GM12872 (cell line): ENCODE measurements around the gene CANT1.

Experiments used
- CTCF ChIP-seq: IDR thresholded peaks from 3 replicates; pipeline ENCODE4 v1.5.1; 2011; ENCODE audit warnings: low read depth, mild to moderate bottlenecking, low read length, moderate library complexity; ENCODE audit not compliant: insufficient read depth

Gene CANT1

DNA sequence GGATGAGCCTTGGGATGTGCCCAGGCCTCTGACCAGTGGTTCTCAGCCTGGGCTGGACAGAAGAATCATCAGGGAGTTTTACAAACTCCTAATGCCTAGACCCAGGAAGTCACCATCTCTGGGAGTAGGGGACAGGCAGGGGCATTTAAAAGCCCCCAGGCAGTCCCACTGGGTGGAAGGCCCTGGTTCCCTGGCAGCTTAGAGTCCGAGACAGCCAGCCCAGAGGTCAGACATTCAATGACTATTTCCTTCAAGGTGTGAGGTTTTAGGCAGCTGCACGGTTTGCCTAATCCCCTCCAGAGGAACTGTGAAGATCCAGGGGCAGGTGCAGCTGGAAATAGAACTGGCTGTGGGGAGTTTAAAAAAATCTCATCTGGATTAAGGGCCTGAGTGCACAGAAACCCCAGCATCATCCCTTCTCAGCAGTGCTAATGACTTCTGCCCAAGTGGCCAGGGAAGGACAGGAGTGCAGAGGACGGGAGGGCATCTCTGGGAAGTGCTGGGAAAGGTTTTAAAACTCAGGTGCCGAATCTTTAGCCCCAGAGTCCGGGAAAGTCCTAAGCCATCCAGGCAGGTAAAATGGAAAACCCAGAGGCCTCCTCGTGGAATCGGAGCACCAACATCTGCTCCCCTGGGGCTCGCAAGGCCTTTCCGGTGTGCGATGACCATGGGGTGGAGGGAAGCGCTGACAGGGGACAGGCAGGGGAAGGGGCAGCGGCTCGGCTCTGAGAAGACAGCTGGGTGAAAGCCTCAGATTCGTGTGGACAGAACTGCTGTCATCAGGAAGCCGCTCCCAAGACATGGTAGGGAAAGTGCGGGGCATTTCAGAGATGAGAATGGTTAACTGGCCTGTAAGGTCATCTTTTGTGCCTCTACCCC lies 28.3 kb downstream of the CANT1 start:
- TF ChIP-seq CTCF, result no peak

DNA sequence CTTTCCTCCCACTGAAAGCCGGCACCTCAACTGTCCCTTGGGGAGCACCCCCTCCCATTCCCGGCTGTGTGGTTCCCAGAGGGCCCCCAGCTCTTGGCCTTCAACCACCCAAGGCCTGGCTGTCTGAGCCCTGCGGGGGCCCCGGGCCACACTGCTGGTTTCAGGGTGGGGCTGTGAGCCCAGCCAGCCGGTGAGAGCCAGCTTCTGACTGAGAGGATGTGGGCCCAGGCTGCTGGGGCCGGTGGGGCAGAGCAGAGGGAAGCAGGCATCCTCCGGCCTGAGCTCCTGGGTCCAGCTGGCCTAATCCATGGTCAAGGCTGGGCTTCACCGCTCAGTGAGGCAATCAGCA lies 29.0 kb downstream of the CANT1 start:
- TF ChIP-seq CTCF, result no peak

DNA sequence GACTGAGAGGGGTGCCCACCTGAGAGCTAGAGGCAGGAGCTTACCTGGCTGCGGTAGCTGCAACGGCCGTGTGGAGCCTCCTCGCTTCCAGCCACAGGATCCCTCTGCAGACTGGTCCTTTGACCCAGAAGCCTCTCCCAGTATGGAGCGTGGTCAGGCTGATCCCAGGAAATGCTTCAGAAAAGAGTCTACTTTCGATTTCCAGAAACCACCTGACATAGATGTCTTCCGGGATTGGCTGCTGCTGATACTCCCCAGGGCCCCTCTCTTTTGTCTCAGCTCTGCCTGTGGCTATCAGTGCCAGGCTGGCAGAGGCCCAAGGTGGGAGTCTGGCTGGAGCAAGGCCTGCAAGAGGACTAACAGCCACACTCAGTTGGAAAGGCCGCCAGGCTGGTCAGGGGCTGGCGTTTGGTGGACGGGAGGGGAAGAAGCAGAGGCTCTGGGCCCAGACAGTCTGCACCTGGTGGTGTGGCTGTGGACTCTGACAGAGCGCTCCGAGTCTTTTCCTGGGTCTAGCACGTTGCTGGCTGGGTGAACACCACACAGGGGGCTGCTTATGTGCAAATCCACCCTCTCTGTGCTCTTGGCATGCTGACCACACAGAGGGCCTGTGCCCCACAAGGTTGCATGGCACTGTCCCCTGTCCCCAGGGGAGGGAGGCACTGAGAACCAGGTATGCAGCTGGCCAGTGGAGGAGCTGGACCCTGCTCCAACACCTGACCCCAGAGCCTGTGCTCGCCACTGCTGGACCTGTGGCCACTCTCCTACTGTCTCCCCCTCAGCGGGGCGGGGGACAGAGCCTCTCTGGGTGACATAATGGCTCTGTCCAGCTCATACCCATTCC lies 29.6 kb downstream of the CANT1 start, which contains the start of gene LGALS3BP:
Gene LGALS3BP, minus strand, starts transcription at position 144 of the 844 bp plus-strand sequence. CDS start 2,732 bp downstream, outside the sequence.
- TF ChIP-seq CTCF, result no peak

DNA sequence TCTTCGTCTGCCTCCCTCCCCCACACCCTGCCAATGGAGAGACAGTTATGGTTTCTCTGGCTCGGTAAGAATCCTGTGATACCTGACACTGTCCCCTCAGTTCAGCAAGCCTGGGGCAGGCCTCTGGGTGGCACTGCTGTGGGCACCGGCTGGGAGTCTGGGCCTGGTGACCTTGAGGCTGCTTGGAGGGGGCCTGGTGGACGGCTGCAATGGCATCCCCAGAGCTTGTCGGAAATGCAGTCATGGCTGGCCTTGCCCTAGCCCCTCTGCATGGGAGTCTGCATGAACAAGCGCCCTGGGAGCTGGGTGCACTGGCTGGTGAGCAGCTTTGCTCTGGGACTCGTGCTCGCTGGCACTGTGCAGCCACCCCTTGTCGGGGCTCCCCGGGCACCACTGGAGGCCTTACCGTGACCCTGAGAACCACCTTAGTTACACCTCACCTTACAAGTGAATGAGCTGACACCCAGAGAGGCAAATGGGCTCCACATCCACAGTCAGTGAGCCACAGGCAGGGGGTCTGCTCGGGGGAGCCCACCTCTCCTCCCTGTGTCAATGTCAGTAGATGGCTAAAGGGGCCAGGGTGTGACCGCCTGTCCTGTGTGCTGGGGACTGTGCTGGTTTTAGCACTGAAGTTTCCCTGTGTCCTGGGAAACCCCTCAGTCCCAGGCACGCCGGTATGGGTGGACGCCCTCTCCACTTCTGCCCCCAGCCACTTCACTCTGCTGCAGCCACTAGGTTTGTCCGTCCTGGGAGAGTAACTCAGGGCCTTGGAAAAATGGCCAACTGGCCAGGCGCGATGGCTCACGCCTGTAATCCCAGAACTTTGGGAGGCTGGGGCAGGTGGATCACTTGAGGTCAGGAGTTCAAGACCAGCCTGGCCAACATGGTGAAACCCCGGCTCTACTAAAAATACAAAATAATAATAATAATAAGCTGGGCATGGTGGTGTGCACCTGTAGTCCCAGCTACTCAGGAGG lies 31.3 kb downstream of the CANT1 start:
- no peak for TF ChIP-seq CTCF

DNA sequence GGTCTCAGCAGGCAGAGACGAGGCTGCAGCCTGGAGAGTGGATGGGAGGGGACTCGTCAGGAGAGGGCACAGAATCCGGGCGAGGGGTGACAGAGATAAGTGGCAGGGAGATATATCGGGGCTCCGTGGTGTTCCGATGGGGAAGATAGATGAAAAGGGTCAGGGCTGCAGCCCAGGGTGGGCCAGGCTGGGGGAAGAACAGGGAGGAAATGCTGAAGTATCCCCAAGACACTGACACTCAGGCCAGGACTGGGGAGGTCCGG lies 32.0 kb downstream of the CANT1 start:
- TF ChIP-seq CTCF, result no peak

DNA sequence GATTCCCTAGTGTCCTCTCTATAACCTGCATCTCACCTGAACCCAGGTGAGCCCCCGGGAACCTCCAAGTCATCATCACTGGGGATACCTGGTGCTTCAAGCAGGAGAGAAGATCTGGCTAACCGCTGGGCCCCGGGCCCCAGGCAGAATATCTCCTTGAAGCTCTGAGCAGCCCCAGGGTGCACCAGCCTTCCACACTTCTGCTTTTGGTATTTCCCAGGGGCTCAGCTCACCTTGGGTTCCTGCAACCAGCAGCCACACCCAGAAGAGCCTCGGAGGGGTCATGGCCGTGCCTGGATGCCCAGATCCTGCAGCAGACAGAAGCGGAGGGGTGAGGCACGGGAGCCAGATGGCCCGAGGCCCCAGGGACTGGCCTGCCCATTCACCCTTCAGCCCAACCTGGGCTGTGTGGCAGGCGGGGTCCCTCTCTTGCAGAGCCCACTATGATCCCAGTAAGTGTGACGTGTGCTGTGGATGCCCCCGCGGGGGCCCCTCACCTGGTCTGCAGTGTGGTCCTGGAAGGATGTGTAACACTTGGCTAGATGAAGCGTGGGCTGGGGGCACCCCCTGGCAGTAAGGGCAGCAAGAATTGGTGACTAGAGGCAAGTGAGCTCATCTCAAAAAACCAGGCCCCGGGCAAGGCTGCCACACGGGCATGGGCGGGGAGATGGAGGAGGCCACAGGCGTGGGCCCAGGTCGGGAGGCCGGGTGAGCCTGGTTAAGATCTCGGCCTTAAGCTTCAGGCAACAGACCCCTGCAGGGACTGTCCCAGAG lies 32.5 kb downstream of the CANT1 start:
- no peak for TF ChIP-seq CTCF
